ENCODE results near the gene HAUS8. TPM values are rescaled to one million over a fixed set of nuclear protein-coding genes. Genes with fewer than 3 reads are reported as not detected.
A peak's percentile ranks its signal among the peaks of the same experiment; 100 is the strongest.

The HAUS8 gene
- total RNA-seq, 1 experiment from 2014 or later, result 66.4 TPM

DNA sequence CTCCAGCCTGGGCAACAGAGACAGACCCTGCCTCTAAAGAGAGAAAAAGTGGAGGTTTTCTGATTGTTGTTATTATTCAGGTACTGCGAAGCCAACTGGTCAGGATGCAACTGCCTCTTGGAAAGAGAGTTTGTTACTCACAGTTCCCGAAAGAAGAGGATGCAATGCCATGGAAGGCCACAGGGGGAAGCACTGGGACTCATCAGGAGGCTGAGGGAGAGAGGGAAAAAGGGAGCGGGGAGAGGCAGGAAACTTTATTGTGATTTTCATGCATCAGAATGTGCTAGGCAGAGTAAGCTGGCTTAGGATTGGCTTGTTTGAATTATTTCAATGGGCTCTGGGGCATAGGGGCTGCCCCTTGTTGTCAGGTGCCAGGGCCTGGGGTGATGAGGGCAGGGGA is 27.9 kb upstream of the HAUS8 start:
- Histone ChIP-seq H3K27me3 (replicated peaks; ENCODE audit: insufficient read depth, low read depth, low read length, poor library complexity) (no peaks in the 10 kb centered on the region), H3K4me3 (ENCODE audit: low read depth, low read length, poor library complexity, severe bottlenecking) (no peak overlapping the region), H3K27ac (ENCODE audit: low read depth, low read length, poor library complexity, severe bottlenecking) (no peak overlapping the region), H3K4me1 (ENCODE audit: insufficient read depth, low read length, poor library complexity, severe bottlenecking) (peaks cover 11% of the 10 kb centered on the region), H3K36me3 (ENCODE audit: insufficient read depth, low read length, poor library complexity, severe bottlenecking) (peaks cover 25% of the 10 kb centered on the region), H3K9me3 (ENCODE audit: low read depth, low read length, poor library complexity, severe bottlenecking) (no peaks in the 10 kb centered on the region)
- ChIA-PET CTCF (interaction anchor here (0.6 to 0.7 kb wide), 3 partner anchors 105 to 1240 kb away, joined by 3 to 9 read pairs (median 4); no protein-coding TSS in a partner anchor), POLR2A (ENCODE audit: low non-redundant PET) (no interaction called here)
- intact Hi-C loops (cut with micrococcal nuclease; ENCODE audit: unreplicated experiment), result no loop called here
- BruUV-seq (replicated peaks), result no TSS peak
- DNase-seq (ENCODE audit: low spot score), result peak; percentile 62
- TF ChIP-seq CTCF (conservative IDR thresholded peaks at IDR 0.05; ENCODE audit: low read depth, low read length) (peak; percentile 61), EZH2 (IDR thresholded peaks at IDR 0.05; ENCODE audit: borderline replicate concordance, low read depth, low read length, poor library complexity, severe bottlenecking) (no peak)

- CTCF ChIA-PET, result interaction anchor here (0.7 kb wide), 2 partner anchors 13 to 729 kb away, joined by 3 read pairs; no protein-coding TSS in a partner anchor
Measured at GRCh38 chr19:17101686-17102628, 26.7 kb upstream of the HAUS8 start.

DNA sequence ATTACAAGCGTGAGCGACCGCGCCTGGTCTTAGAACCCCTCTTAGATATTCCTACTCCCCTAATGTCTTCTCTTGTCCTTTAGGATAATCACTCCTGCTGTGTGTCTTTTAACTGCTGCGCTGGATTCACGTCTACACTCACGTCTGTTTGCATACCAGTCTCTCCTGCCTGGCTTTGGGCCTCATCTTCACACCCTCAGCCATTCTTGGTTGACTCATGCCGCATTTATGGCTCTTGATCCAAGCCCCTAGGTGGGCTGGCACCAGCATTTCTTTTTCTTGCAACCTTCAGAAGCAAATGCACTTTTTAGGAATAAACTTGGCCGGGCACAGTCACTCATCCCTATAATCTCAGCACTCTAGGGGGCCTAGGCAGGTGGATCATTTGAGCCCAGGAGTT is 23.1 kb upstream of the HAUS8 start:
- intact Hi-C loops (cut with micrococcal nuclease; ENCODE audit: unreplicated experiment), result no loop called here
- ChIA-PET POLR2A (ENCODE audit: low non-redundant PET) (no interaction called here), CTCF (no interaction called here)
- TF ChIP-seq EZH2 (IDR thresholded peaks at IDR 0.05; ENCODE audit: borderline replicate concordance, low read depth, low read length, poor library complexity, severe bottlenecking), result no peak
- no peak for TF ChIP-seq CTCF (conservative IDR thresholded peaks at IDR 0.05; ENCODE audit: low read depth, low read length)
- peaks cover 20% of the 10 kb centered on the region for H3K36me3 ChIP-seq (ENCODE audit: insufficient read depth, low read length, poor library complexity, severe bottlenecking)
- DNase-seq (ENCODE audit: low spot score), result no peak
- no peaks in the 10 kb centered on the region for H3K9me3 ChIP-seq (ENCODE audit: low read depth, low read length, poor library complexity, severe bottlenecking)
- no peaks in the 10 kb centered on the region for H3K27me3 ChIP-seq (replicated peaks; ENCODE audit: insufficient read depth, low read depth, low read length, poor library complexity)
- no peak overlapping the region for H3K4me3 ChIP-seq (ENCODE audit: low read depth, low read length, poor library complexity, severe bottlenecking)
- H3K4me1 ChIP-seq (ENCODE audit: insufficient read depth, low read length, poor library complexity, severe bottlenecking), result no peaks in the 10 kb centered on the region
- H3K27ac ChIP-seq (ENCODE audit: low read depth, low read length, poor library complexity, severe bottlenecking), result no peak overlapping the region
- no TSS peak for BruUV-seq (replicated peaks)

More at GRCh38 chr19:17101686-17102628, 26.7 kb upstream of the HAUS8 start:
- POLR2A ChIA-PET (ENCODE audit: low non-redundant PET), result no interaction called here
- no peaks in the 10 kb centered on the region for H3K27me3 ChIP-seq (replicated peaks; ENCODE audit: insufficient read depth, low read depth, low read length, poor library complexity)
- H3K4me3 ChIP-seq (ENCODE audit: low read depth, low read length, poor library complexity, severe bottlenecking), result no peak overlapping the region
- intact Hi-C loops (cut with micrococcal nuclease; ENCODE audit: unreplicated experiment), result no loop called here
- no peak overlapping the region for H3K27ac ChIP-seq (ENCODE audit: low read depth, low read length, poor library complexity, severe bottlenecking)
- no peaks in the 10 kb centered on the region for H3K9me3 ChIP-seq (ENCODE audit: low read depth, low read length, poor library complexity, severe bottlenecking)
- no peak for TF ChIP-seq EZH2 (IDR thresholded peaks at IDR 0.05; ENCODE audit: borderline replicate concordance, low read depth, low read length, poor library complexity, severe bottlenecking)
- TF ChIP-seq CTCF (conservative IDR thresholded peaks at IDR 0.05; ENCODE audit: low read depth, low read length), result no peak
- DNase-seq (ENCODE audit: low spot score), result no peak
- BruUV-seq (replicated peaks), result no TSS peak
- peaks cover 25% of the 10 kb centered on the region for H3K36me3 ChIP-seq (ENCODE audit: insufficient read depth, low read length, poor library complexity, severe bottlenecking)
- H3K4me1 ChIP-seq (ENCODE audit: insufficient read depth, low read length, poor library complexity, severe bottlenecking), result no peaks in the 10 kb centered on the region

Measured in A673 (cell line).